Measurements from ENCODE around the gene EGFL7.
A peak's percentile ranks its signal among the peaks of the same experiment; 100 is the strongest.

EGFL7 gene

DNA sequence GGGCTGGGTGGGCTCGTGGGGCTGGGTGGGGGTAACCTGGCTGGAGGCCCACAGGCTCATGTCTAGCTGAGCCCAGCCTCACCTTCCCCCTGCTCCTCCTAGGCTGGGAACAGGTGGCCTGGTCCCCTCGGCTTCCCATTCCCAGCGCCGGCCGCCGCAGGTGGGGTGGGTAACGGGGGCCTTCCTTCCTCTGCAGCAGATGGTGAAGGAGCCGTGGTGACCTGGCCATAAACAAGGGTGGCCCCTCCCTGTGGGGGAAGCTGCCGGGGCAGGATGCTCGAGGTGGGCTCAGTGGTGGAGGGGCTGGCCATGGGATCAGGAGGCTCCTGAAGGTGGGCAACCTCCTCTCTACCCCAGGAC lies 41.0 kb upstream of the EGFL7 start:
- no peak overlapping the region for H3K4me3 Mint-ChIP-seq

DNA sequence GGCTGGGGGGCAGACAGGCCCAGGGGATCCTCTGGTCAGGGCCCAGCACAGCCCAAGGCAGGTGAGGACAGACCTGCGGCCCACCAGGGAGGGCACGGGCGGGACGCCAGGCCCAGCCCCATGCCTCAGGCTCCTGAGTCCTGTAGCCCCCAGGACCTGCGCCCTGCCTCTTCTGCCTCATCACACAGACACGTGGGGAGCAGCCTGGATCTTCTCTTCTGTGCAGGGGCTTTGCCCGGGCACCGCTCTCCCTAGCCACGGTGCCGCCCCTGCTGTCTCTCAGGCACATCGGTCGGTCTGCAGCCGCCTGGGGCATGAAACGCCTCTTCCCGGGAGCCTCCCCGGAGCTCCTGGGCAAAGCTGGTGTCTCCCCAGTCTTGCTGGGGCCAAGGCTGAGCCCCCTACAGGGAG lies 40.2 kb upstream of the EGFL7 start:
- Mint-ChIP-seq H3K4me1 (peaks cover 22% of the 10 kb centered on the region), H3K9me3 (no peaks in the 10 kb centered on the region), H3K4me3 (no peak overlapping the region), H3K27ac (no peak overlapping the region), H3K36me3 (no peaks in the 10 kb centered on the region)
- ATAC-seq: no peak
- no peak for DNase-seq (ENCODE audit: low spot score in 2 of 2)

More for the DNA sequence above, 41.0 kb upstream of the EGFL7 start:
- no peaks in the 10 kb centered on the region for H3K36me3 Mint-ChIP-seq
- no peak overlapping the region for H3K27ac Mint-ChIP-seq
- DNase-seq (ENCODE audit: low spot score in 2 of 2): no peak
- no peaks in the 10 kb centered on the region for H3K9me3 Mint-ChIP-seq
- ATAC-seq: no peak
- H3K4me1 Mint-ChIP-seq: peaks cover 31% of the 10 kb centered on the region

DNA sequence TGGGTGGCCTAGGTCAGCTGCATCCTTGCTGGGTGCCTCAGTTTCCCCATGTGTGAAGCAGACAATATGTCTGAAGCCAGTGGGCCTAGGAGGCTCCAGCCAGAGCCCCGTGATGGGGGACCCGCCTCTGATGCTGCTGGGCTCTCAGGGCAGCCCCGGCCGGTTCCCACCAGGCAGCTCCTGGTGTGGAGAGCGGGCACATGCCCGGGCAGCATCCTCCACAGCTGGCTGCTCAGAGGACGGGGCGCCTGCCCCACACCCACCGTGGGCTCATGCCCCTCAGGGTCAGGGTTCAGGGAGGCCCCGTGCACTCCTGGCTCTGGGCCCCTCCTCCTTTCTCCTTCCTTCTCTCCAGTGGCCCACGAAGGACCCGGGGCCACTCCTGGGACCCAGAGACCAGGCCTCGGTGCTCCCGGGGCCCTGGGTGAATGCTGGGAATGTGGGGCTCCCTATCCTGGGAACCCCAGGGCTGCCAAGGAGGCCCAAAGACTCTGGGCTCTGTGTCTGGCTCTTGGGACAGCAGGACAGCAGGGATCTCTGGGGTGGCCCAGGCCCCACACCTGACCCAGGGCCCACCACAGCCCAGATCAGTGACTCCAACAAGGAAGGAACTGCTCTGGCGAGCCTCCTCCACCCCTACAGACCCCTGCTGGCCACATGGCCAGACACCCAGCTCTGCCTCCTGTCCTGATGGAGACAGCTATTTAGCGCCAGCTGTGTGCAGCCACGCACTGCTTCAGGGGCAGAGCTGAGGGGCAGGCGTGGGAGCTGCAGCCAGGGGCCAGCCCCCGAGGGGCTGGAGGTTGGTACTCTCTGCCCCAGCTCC lies 39.5 kb upstream of the EGFL7 start:
- Mint-ChIP-seq H3K4me3 (no peak overlapping the region), H3K36me3 (no peaks in the 10 kb centered on the region), H3K4me1 (peaks cover 16% of the 10 kb centered on the region), H3K27ac (no peak overlapping the region), H3K9me3 (no peaks in the 10 kb centered on the region)
- ATAC-seq: no peak
- DNase-seq (ENCODE audit: low spot score in 2 of 2): no peak

DNA sequence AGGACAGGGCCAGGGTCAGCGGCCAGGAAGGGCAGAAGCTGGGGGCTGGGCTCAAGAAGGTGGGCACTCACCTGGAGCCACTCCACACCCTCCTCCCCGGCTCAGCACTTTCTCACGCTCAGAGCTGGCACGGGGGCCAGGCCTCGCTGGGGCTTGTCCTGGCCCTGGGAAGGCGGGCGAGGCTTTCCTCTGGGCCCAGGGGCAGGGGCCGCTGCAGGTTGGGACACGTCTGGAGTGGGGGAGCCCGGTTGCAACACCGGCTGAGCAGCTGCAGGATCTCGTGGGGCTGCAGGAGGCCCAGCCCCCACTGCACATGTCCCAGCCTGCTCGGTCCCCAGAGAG lies 38.9 kb upstream of the EGFL7 start:
- no peak for DNase-seq (ENCODE audit: low spot score in 2 of 2)
- no peaks in the 10 kb centered on the region for H3K36me3 Mint-ChIP-seq
- H3K4me3 Mint-ChIP-seq: no peak overlapping the region
- H3K9me3 Mint-ChIP-seq: no peaks in the 10 kb centered on the region
- no peak for ATAC-seq
- H3K4me1 Mint-ChIP-seq: peaks cover 10% of the 10 kb centered on the region
- H3K27ac Mint-ChIP-seq: no peak overlapping the region

DNA sequence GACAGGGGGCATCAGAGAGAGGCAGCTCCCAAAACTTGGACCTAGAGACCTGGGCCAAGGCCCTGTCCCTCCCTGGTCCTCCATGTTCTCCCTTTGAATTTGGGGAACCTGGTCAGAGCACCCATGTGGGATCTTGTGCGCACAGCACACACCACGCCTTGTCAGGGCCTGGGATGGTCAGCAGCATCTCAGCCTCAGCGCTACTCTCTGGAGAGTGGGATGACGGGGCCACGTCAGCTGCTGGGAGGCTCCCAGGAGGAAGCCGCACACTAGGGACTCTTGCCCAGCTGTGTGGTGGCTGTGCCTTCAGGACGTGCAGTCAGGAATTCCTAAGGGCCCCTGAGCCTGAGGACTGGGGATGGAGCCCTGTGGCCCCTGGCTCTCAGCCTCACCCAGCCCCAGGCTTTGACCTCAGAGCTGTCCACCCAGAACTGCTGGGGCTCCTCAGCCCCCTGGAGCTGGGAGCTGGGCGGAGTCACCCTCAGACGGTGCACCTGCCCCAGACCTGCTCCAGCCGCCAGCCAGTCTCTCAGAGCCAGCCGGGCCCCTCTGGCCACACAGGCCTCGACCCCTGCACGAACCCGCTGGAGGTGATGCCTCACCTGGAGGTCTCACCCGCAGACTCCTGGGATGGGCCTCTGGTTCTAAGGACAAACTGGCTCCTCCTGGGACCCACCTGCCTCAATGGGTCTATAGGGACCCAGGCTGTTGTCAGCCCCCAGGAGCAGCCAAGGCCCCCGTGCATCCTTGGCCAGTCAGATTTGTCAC lies 38.3 kb upstream of the EGFL7 start:
- Mint-ChIP-seq H3K4me1 (peaks cover 5% of the 10 kb centered on the region), H3K4me3 (no peak overlapping the region), H3K27ac (no peak overlapping the region), H3K36me3 (no peaks in the 10 kb centered on the region), H3K9me3 (no peaks in the 10 kb centered on the region)
- DNase-seq (ENCODE audit: low spot score in 2 of 2) (no peak), ATAC-seq (no peak)

DNA sequence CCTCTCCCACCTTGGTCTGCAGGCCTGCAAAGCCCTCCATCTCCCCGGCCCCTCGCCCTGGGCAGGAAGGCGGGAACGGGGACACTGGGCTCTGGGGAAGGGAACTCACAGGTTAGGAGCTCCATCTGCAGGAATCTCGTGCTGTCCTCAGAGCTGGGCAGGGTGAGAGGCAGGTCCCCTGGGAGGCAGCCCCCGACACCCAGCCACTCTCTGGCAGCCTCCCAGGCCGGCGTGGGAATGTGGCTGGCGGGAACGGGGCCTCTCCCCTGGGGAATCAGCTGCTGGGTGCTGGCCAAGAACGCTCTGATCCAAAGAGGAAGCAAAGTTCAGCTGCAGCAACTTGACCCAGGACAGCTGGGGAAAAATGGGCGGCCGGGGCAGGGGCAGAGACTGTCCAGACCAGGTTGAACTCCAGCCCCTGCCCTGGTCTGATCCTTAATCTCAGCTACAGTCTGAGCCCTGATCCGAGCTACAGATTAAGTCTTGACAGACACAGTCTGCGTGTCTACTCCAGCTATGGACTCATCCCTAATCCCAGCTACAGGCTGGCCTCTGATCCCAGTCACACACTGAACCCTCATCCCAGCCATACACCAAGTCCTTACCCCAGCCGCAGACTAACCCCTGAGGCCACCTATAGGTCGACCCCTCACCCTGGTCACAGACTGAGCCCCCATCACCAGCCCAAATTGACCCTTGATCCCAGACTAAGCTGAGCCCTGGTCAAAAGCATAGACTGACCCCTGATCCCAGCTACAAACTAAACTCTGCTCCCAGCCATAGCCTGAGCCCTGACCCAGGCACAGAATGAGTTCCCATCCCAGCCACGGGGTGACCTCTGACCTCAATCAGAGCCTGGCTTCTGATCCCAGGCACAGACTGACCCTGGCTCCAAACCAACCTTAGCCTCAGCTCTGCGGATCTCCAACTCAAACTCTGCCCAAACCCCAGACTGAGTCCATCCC lies 37.3 kb upstream of the EGFL7 start:
- Mint-ChIP-seq H3K36me3 (no peaks in the 10 kb centered on the region), H3K27ac (no peak overlapping the region), H3K9me3 (no peaks in the 10 kb centered on the region), H3K4me3 (no peak overlapping the region), H3K4me1 (peaks cover 5% of the 10 kb centered on the region)
- DNase-seq (ENCODE audit: low spot score in 2 of 2) (no peak), ATAC-seq (no peak)

DNA sequence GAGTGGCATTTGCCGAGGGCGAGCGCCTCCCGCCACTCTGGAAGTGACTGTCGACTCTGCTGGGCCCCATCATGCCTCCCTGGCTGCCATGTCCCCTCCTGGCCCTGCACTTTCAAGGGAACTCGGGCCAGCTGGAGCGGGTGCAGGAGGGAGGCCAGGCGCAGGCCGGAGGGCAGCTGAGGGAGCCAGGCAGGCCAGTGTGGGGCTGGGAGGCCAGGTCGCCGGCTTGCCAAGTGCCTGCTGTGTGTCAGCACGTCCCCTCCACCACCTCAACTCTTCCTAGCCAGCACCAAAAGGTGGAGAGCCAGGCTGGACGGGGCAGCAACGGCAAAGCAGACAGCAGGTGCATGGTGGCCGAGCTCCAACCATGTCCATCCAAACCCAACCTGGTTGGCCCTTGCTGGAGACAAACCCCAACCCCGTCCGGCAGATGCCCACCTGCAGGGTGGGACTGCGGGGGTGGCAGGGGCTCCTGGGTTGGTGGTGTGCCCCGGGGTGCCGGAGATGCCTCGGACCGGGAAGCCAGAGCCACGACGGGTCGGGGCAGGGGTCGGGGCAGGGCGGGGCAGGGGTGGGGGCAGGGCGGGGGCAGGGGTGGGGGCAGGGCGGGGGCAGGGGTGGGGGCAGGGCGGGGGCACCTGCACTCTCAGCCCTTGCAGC lies 36.5 kb upstream of the EGFL7 start:
- H3K36me3 Mint-ChIP-seq: no peaks in the 10 kb centered on the region
- peaks cover 5% of the 10 kb centered on the region for H3K4me1 Mint-ChIP-seq
- no peak overlapping the region for H3K4me3 Mint-ChIP-seq
- DNase-seq (ENCODE audit: low spot score in 2 of 2) (no peak), ATAC-seq (no peak)
- H3K9me3 Mint-ChIP-seq: no peaks in the 10 kb centered on the region
- no peak overlapping the region for H3K27ac Mint-ChIP-seq

DNA sequence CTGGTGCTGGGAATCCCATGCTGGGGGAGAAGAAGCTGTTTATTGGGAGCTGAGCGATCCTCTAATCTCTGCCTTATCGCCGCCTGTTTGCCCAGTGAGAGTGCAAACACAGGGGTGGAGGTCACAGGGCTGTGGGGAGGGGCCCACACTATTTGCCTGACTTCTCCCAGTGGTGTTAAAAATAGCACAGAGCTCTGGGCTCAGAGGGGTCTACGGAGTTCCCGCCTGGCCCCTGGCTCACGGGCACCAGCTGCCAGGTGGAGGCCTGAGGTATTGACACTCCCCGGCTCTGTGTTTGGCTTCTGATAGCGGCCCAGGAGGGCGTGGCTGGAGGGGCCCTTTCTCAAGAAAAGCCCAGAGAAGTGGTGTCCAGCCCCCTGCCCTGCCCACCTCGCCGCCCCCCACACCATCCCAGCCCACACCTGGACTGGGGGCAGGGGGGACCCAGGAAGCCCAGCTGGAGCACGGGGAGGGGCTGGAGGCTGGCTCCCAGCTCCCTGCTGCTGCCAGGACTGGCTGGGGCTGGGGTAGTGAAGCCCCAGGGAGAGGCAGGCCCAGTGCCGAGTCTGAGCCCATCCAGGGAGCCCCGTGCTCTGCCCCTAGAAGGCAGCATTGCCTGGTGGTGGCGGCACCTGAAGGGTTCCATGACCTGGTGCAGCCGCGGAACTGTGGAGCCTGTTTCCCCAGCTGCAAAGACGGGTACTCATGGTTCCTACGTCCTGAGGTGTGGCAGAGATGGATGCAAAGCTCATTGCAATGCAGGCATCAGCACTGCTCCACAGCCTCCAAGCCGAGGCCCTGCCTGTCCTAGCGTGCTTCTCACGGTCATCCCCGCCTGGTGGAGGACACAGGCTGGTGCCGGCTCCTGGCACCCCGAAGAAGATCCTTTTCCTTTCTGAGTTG lies 35.7 kb upstream of the EGFL7 start:
- Mint-ChIP-seq H3K4me1 (peaks cover 5% of the 10 kb centered on the region), H3K27ac (no peak overlapping the region), H3K36me3 (no peaks in the 10 kb centered on the region), H3K4me3 (no peak overlapping the region), H3K9me3 (no peaks in the 10 kb centered on the region)
- DNase-seq (ENCODE audit: low spot score in 2 of 2): no peak
- no peak for ATAC-seq

DNA sequence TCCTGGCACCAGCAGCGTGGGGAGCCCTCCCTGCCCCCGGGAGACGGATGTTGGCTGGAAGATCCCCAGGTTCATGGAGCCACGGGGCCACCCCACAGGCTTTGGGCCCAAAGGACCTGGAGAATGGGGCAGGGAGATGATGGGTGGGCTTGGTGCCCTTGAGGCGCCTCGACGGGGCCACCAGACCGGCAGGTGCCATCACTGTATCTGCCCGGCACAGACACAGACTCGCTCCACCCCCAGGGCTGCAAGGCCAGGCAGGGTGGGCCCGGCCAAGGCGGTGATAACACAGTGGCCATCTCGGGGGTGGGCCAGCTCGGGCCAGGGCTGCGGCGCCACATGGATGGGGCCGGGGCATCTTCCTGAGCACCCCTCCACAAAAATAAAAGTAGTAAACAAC lies 35.0 kb upstream of the EGFL7 start:
- Mint-ChIP-seq H3K4me1 (peaks cover 5% of the 10 kb centered on the region), H3K9me3 (no peaks in the 10 kb centered on the region), H3K27ac (peak overlapping the region; percentile 75), H3K4me3 (no peak overlapping the region), H3K36me3 (no peaks in the 10 kb centered on the region)
- no peak for ATAC-seq
- no peak for DNase-seq (ENCODE audit: low spot score in 2 of 2)

DNA sequence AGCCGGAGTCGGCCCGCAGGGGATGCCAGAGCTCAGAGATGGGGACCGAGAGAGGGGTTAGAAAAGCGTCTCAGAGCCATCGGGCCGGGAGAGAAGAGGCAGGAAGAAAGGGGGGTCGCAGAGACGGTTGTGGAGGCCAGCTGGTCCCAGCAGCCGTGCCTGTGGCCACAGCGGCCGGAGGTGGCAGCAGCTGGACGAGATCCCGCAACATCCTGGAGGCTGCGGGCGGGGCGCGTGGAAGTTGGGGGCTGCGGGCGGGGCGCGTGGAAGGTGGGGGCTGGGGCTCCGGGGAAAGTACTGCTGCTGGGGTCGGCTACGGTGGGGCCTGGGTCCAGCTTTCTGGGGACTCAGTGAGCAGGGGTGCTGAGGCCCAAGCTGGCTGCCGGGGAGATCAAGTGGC lies 34.4 kb upstream of the EGFL7 start:
- no peaks in the 10 kb centered on the region for H3K36me3 Mint-ChIP-seq
- H3K4me3 Mint-ChIP-seq: no peak overlapping the region
- no peaks in the 10 kb centered on the region for H3K9me3 Mint-ChIP-seq
- ATAC-seq: no peak
- DNase-seq (ENCODE audit: low spot score in 2 of 2): no peak
- peaks cover 5% of the 10 kb centered on the region for H3K4me1 Mint-ChIP-seq
- H3K27ac Mint-ChIP-seq: peak overlapping the region; percentile 75

DNA sequence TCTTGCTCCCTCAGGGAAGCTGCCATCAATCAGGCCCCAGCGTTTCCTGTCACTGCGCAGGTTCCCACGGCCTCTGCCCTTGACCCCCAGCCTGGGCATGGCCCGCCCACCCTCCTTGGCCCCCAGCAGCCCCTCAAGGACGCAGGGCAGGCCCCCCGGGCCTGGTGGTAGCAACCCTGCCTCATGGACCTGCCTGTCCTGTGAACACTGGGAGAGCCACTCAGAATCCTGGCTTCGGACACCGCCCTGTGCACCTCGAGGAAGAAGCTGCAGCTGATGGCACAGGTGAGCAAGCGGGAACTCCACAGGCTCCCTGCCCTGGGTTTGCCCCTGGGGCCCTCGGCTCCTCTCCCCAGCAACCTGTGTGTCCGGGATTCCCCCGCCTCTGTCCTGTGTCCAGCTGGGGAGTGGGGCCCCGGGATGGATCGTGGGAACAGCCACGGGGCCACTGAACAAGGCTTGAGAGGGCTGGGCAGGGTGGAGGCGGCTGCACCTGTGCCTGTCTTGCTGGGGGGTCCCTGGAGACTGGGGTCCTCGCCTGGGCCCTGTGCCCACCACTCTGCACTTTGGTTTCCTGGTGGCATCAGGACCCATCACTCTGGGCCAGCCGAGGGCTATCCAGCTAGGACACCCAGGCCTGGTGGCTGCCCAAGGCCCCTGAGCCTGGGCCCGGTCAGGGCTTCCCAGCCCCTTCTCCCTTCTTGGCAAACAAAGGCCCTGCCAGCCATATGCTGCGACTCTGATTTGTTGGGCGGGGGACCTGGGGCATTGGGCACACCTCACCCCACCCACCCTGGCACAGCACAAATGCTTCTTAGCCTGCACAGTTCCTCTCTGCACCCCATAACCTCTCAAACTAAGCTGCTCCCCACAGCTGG lies 33.5 kb upstream of the EGFL7 start:
- no peak overlapping the region for H3K4me3 Mint-ChIP-seq
- no peak overlapping the region for H3K27ac Mint-ChIP-seq
- H3K36me3 Mint-ChIP-seq: no peaks in the 10 kb centered on the region
- no peak for ATAC-seq
- DNase-seq (ENCODE audit: low spot score in 2 of 2): no peak
- H3K4me1 Mint-ChIP-seq: peaks cover 5% of the 10 kb centered on the region
- H3K9me3 Mint-ChIP-seq: no peaks in the 10 kb centered on the region

DNA sequence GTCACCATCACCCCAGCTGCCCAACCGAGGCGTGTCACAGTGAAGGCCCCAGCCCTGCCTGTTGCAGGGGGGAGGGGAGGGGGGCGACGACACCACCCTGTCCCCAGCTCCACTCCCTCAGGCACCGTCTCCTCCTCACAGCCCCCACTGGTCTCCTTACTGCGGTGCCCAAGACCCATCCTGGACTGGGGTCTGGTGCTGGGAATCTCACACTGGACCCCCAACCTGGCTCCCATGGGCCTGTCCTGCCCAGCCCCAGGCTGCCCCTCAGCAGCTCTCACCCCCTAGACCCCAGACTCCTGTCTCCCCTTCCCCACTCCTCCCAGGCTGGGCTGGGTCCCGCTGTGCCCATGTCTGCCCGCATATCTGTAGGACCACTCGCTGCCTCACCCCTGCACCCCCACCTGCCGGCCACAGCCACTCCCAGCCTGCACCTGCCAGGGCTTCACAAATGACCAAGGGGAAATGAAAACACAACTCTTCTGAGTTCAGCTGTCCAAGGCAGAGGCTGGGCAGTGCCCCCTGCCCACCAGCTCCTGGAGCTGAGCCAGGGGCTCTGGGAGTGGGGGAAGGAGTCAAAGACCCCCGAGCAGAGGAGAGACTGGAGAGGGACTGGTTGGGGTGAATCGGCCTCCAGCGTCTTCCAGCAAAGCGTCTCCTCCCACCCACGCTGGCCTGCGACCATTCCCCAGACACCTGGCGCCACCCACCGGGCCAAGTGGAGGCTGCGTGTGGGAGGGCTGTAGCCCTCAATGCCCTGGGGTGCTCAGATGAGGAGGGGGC lies 32.6 kb upstream of the EGFL7 start:
- Mint-ChIP-seq H3K4me3 (no peak overlapping the region), H3K27ac (peak overlapping the region; percentile 40), H3K4me1 (peaks cover 5% of the 10 kb centered on the region), H3K9me3 (no peaks in the 10 kb centered on the region), H3K36me3 (no peaks in the 10 kb centered on the region)
- DNase-seq (ENCODE audit: low spot score in 2 of 2) (peak in 1 of 2 donors; percentile 70), ATAC-seq (peak; percentile 23)

DNA sequence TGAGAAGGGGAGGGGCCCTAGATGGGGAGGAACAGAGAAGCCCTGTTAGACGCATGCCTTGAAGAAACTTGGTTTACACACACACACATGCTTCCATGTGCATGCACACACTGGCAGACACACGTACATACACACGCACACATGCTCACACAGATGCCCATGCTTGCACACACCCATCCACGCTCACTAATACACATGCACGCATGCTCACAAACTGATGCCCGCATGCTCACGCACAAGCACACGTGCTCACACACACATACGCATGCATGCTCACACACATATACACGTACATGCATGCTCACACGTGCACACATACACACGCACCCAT lies 32.1 kb upstream of the EGFL7 start:
- H3K36me3 Mint-ChIP-seq: no peaks in the 10 kb centered on the region
- H3K9me3 Mint-ChIP-seq: no peaks in the 10 kb centered on the region
- H3K4me3 Mint-ChIP-seq: no peak overlapping the region
- no peak for ATAC-seq
- DNase-seq (ENCODE audit: low spot score in 2 of 2): no peak
- no peak overlapping the region for H3K27ac Mint-ChIP-seq
- H3K4me1 Mint-ChIP-seq: peaks cover 5% of the 10 kb centered on the region

Data from stimulated activated effector memory CD8-positive, alpha-beta T cell treated with anti-CD3 and anti-CD28 coated beads, Interleukin-12 subunit alpha, Interleukin-12 subunit beta, amount 100 ng/mL, for 72 hours (primary cell).